ENCODE measurements around the gene LRRC4C.

Gene LRRC4C

GRCh38 chr11:41459465-41460401 lies at the start of gene LRRC4C:
TSS of gene LRRC4C (minus strand) at chr11:41459652.
- DNase-seq (ENCODE audit: low read depth) = no peak

GRCh38 chr11:41508121-41508520 lies 48.7 kb upstream of the LRRC4C start:
- no peak for DNase-seq (ENCODE audit: low read depth)

GRCh38 chr11:41499429-41499828 lies 40.0 kb upstream of the LRRC4C start:
- no peak for DNase-seq (ENCODE audit: low read depth)

- DNase-seq (ENCODE audit: low read depth) = no peak
Measured at GRCh38 chr11:41498726-41499125, 39.3 kb upstream of the LRRC4C start.

DNA sequence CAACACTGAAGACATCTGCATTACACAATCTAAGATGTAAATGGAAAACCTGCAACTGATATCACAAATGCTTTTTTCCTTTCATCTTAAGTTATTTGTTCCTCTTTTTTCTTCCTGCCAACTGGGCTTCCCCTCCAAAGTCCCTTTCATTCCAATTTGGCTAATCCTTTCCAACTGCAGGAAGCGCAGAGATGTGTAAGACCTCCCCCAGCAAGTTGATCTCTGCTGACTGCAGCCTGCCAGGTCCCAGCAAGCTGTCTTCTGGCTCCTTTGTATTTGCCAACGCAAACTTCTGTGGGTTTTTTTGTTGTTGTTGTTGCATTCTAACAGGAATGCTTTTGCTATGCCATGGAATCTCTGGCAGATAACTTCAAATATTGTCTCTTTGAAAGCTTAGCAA lies 38.5 kb upstream of the LRRC4C start:
- DNase-seq (ENCODE audit: low read depth) = no peak

GRCh38 chr11:41494716-41495115 lies 35.3 kb upstream of the LRRC4C start:
- no peak for DNase-seq (ENCODE audit: low read depth)

- no peak for DNase-seq (ENCODE audit: low read depth)
Measured at GRCh38 chr11:41486424-41486823, 27.0 kb upstream of the LRRC4C start.

DNA sequence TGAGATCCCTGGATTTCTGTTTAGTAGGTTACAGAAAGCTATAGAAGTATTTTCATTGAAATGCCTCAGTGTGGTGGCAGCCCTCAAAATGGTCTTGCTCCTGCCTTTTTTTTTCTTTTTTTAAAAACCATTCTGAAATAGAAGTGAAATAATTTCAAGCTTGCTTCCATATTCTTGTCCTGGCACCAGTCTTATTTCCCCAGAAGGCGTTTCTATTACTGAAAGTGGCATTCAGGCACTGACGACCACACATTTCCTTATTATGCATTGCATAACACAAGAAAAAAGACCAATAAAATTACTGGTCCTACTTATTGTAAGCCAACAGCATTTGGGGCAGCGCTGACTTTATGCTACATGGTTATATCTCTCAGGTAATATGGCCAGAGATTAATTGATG lies 24.5 kb upstream of the LRRC4C start:
- DNase-seq (ENCODE audit: low read depth) = no peak

GRCh38 chr11:41479179-41479578 lies 19.7 kb upstream of the LRRC4C start:
- no peak for DNase-seq (ENCODE audit: low read depth)

DNA sequence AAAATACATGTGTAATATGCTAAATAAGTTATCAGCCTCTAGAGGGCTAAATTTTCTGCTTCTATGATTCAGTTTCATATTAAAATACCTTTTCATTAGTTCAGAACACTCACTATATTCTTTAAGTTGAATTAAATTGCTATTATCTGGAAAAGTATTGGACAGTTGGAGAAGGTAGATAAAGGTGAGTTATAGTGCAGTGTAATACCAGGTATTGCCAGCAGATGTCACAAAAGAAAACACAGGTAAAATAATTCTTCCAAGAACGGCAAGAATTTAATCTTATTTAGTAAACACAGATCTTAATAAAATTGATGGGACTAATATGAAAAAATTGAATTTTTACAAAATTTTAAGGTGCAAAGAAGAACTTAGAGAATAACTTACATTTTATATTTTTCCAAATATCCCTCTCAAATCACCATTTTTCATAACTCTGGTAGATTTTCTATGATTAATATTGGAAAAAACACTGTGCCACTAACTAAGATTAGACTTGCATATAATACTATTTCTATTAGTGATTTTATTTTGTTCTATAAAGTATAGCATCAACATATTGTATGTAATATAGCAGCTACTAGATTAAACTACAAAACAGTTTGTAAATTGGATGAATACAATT lies 1.7 kb upstream of the LRRC4C start:
- no peak for DNase-seq (ENCODE audit: low read depth)

- DNase-seq (ENCODE audit: low read depth) = no peak
Measured at GRCh38 chr11:41458641-41459040, 811 bp downstream of the LRRC4C start.

- no peak for DNase-seq (ENCODE audit: low read depth)
Measured at GRCh38 chr11:41458154-41458553, 1.3 kb downstream of the LRRC4C start.

- no peak for DNase-seq (ENCODE audit: low read depth)
Measured at GRCh38 chr11:41457216-41458014, 2.0 kb downstream of the LRRC4C start.

GRCh38 chr11:41456269-41456668 lies 3.2 kb downstream of the LRRC4C start:
- DNase-seq (ENCODE audit: low read depth) = no peak

DNA sequence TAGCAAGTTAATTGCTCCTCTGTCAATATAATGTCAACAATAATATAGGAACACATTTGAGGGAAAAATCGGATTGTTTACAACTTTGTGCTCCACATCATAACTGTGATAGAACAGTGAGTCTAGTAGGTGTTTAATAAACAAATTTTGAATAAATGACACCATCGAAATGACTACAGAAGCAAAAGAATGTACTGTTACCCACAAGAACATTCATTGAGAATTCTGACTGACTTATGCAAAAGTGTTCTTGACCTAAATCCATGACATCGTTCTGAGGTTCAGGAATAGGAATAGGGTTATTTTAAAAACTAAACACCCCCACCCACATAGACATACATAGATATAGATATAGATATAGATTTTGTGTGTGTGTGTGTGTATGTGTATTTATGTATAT lies 8.4 kb downstream of the LRRC4C start:
- no peak for DNase-seq (ENCODE audit: low read depth)

DNA sequence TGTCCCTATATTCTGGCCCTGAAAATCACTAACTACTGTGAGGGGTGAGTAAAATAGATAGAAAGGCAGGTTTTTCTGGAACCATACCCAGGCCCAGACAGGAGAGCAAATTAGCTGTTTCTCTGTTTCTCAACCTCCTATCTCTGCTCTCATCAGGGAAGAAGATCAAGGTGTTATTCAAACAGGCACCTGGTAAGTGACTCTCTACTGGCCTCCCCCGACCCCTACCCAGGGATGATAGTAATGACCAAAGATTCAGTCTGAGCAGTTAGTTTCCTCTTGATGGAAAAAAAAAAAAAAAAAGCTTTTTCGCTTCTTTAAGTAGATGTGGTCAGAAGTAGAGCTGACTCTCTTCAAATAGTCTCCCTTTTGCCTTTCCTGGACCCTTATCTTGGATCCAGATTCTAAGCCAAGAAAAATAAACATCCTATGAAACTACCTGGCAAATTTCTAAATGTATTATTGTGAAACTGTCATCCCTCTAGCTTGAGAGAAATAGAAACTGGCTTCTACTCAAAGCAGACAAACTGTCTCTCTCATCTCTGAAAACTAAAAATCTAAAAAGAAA lies 9.9 kb downstream of the LRRC4C start:
- no peak for DNase-seq (ENCODE audit: low read depth)

DNA sequence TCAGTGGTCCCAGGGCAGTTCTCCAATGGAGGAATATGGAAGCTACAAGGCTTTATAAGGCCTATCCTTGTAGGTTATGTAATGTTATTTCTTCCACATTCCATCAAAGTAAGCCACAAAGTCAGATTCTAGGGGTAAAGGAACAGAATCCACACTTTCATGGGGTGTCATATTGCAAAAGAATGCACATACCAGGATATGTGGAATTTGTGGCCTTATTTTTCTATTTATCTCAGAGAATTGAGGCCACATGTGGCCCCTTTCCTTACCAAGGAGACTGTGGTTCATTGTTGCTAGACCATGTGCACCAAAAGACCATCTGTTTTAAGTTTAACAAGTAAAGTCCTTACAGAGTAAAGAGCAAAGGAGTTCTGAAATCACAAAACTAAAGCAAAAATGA lies 12.9 kb downstream of the LRRC4C start:
- no peak for DNase-seq (ENCODE audit: low read depth)

DNA sequence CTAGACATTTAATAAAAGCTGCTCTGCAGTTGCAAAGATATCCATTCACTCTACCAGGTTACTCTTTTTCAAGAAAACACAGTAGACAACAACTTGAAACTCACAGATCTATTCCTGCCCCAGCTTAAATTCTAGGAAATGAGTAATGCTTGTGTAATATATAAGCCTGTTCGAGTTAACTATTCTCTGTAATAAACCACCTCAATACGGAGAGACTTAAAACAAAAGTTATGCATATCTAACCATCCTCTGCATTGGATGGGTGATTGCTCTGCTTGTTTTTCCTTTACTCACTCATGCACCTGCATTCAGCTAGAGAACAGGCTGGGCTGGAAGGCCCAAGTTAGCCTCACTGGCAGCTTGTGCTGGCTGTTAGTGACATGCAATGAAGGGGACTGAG lies 13.3 kb downstream of the LRRC4C start:
- no peak for DNase-seq (ENCODE audit: low read depth)

GRCh38 chr11:41437006-41437490 lies 22.4 kb downstream of the LRRC4C start:
- DNase-seq (ENCODE audit: low read depth) = no peak

DNA sequence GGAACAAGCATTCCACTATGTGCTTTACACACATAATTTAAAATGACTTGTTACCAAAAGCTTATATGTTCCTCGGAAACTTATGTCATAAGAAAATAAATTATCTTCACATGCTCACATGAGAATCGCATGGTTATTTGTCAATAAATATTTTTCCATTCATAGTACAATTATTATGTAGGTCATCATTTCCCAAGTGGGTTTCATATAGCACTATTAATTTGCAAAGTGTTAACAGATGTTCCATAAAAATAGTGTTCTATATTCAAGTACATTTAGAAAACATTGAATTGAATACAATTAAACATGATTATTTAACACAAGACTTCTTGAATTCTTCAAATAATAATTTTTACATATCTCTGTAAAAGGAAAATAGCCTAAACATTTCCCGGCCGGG lies 23.9 kb downstream of the LRRC4C start:
- no peak for DNase-seq (ENCODE audit: low read depth)

- no peak for DNase-seq (ENCODE audit: low read depth)
Measured at GRCh38 chr11:41431784-41432183, 27.7 kb downstream of the LRRC4C start.

DNA sequence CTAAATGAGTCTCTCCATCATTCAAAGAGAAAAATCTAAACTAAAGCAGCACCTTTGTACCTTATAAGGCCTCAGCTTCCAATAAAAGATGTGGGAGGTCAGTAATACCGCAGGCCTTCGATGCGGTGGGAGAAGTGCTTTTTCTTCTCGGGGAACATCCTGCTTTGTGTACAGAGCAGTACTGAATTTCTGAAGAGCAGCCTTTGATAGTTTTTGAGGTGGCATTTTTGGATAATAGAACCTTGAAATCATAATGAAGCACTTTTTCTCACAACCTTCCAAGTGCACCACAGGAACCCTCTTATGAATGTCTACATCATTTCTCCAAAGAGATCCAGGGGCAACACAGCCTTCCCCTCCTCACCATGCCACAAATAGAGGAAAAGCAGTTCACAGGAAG lies 39.6 kb downstream of the LRRC4C start:
- DNase-seq (ENCODE audit: low read depth) = no peak
